Measurements from ENCODE around the gene TMEM221. TPM values are rescaled to one million over a fixed set of nuclear protein-coding genes. Genes with fewer than 3 reads are reported as not detected.
A peak's percentile ranks its signal among the peaks of the same experiment; 100 is the strongest.

TMEM221 gene
- total and polyA plus RNA-seq, 10 donors, result 0.03 to 0.20 TPM; not detected in 8

GRCh38 chr19:17495639-17496296 lies 47.3 kb upstream of the TMEM221 start:
- no peaks in the 10 kb centered on the region for H3K9me3 ChIP-seq
- peaks cover 0 to 53% (median 32%) of the 10 kb centered on the region in 6 donors for H3K4me1 ChIP-seq
- no peak for TF ChIP-seq POLR2AphosphoS5 (IDR thresholded peaks at IDR 0.05)
- no peak for TF ChIP-seq CTCF (IDR thresholded peaks at IDR 0.05 in 8 of 11, conservative IDR thresholded peaks at IDR 0.05 in 3 of 11)
- no peak for TF ChIP-seq POLR2A (IDR thresholded peaks at IDR 0.05)
- intact Hi-C loops (cut with DNase I; ENCODE audit: low total_unique reads), result loop anchor here (2.0 kb wide), 1 partner anchor 79 kb away; no protein-coding TSS in a partner anchor
- no peak overlapping the region for H3K27ac ChIP-seq
- 61 to 69% (median 65%) methylated on average over 6 to 9 of the region's 9 CpGs for WGBS, 5 donors
- no peak for DNase-seq
- H3K4me3 ChIP-seq, result no peak overlapping the region
- peaks cover 0 to 16% (median 0%) of the 10 kb centered on the region in 6 donors for H3K36me3 ChIP-seq
- no peaks in the 10 kb centered on the region for H3K27me3 ChIP-seq (replicated peaks in 1 of 7)

- peaks cover 7 to 48% (median 29%) of the 10 kb centered on the region in 6 donors for H3K4me1 ChIP-seq
- TF ChIP-seq POLR2AphosphoS5 (IDR thresholded peaks at IDR 0.05) (no peak), CTCF (IDR thresholded peaks at IDR 0.05 in 8 of 11, conservative IDR thresholded peaks at IDR 0.05 in 3 of 11) (no peak), POLR2A (IDR thresholded peaks at IDR 0.05) (no peak)
- 92 to 94% (median 93%) methylated on average over 5 of the region's 5 CpGs for WGBS, 5 donors
- DNase-seq, result no peak
- H3K36me3 ChIP-seq, result no peaks in the 10 kb centered on the region
- H3K4me3 ChIP-seq, result no peak overlapping the region
- no peaks in the 10 kb centered on the region for H3K9me3 ChIP-seq
- no peaks in the 10 kb centered on the region for H3K27me3 ChIP-seq (replicated peaks in 1 of 7)
- H3K27ac ChIP-seq, result peak overlapping the region in 1 of 8 donors; percentile 69
- intact Hi-C loops (cut with DNase I; ENCODE audit: low total_unique reads), result no loop called here
These were observed 42.8 kb upstream of the TMEM221 start for GRCh38 chr19:17491287-17491686.

- DNase-seq, result no peak
- H3K27ac ChIP-seq, result peak overlapping the region in 3 of 8 donors; percentile 41 to 69 (median 69)
- no peaks in the 10 kb centered on the region for H3K9me3 ChIP-seq
- H3K27me3 ChIP-seq (replicated peaks in 1 of 7), result no peaks in the 10 kb centered on the region
- peaks cover 4 to 41% (median 24%) of the 10 kb centered on the region in 6 donors for H3K4me1 ChIP-seq
- H3K4me3 ChIP-seq, result no peak overlapping the region
- intact Hi-C loops (cut with DNase I; ENCODE audit: low total_unique reads), result no loop called here
- WGBS, 5 donors, result 38 to 49% (median 46%) methylated on average over 4 of the region's 4 CpGs
- no peak for TF ChIP-seq POLR2AphosphoS5 (IDR thresholded peaks at IDR 0.05)
- no peak for TF ChIP-seq CTCF (IDR thresholded peaks at IDR 0.05 in 8 of 11, conservative IDR thresholded peaks at IDR 0.05 in 3 of 11)
- no peak for TF ChIP-seq POLR2A (IDR thresholded peaks at IDR 0.05)
- H3K36me3 ChIP-seq, result no peaks in the 10 kb centered on the region
These were observed 41.9 kb upstream of the TMEM221 start for GRCh38 chr19:17490411-17490810.

GRCh38 chr19:17489392-17490030 lies 41.0 kb upstream of the TMEM221 start:
- peaks cover 4 to 41% (median 24%) of the 10 kb centered on the region in 6 donors for H3K4me1 ChIP-seq
- TF ChIP-seq CTCF (IDR thresholded peaks at IDR 0.05 in 8 of 11, conservative IDR thresholded peaks at IDR 0.05 in 3 of 11), result peak in 2 of 11 experiments; percentile 2 to 13
- TF ChIP-seq POLR2AphosphoS5 (IDR thresholded peaks at IDR 0.05), result peak in 1 of 3 donors; percentile 33
- no peak for TF ChIP-seq POLR2A (IDR thresholded peaks at IDR 0.05)
- intact Hi-C loops (cut with DNase I; ENCODE audit: low total_unique reads), result no loop called here
- no peak for DNase-seq
- no peaks in the 10 kb centered on the region for H3K9me3 ChIP-seq
- H3K27ac ChIP-seq, result peak overlapping the region; percentile 3 to 69 (median 47)
- 46 to 71% (median 57%) methylated on average over 9 of the region's 9 CpGs for WGBS, 5 donors
- H3K36me3 ChIP-seq, result no peaks in the 10 kb centered on the region
- H3K27me3 ChIP-seq (replicated peaks in 1 of 7), result no peaks in the 10 kb centered on the region
- peak overlapping the region in 1 of 8 donors; percentile 54 for H3K4me3 ChIP-seq

Measured in spleen (tissue), 11 donors.